Fibroblast of skin of right biceps (primary cell): ENCODE measurements around the gene BBS5.
A peak's percentile ranks its signal among the peaks of the same experiment; 100 is the strongest.
"Not testable (repeated sequence)": the region's sequence is repeated elsewhere in the genome, so short reads cannot be mapped to it uniquely, and the experiment has no call there.

ENCODE experiments used
- DNase-seq: peaks from one replicate; pipeline ENCODE4 v3.0.0-alpha.2; 2013

BBS5 gene

GRCh38 chr2:169479257-169480078 is at the start of gene BBS5:
Gene BBS5, plus strand, starts transcription at chr2:169479494. Its CDS starts 60 bp downstream, at chr2:169479554.
- DNase-seq: peak; percentile 83

DNA sequence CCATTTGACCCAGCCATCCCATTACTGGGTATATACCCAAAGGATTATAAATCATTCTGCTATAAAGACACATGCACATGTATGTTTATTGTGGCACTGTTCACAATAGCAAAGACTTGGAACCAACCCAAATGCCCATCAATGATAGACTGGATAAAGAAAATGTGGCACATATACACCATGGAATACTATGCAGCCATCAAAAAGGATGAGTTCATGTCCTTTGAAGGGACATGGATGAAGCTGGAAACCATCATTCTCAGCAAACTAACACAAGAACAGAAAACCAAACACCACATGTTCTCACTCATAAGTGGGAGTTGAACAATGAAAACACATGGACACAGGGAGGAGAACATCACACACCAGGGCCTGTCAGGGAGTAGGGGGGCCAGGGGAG is 47.5 kb upstream of the BBS5 start:
- DNase-seq: not testable (repeated sequence)

GRCh38 chr2:169434236-169434635 is 45.1 kb upstream of the BBS5 start:
- not testable (repeated sequence) for DNase-seq

- DNase-seq: no peak
These were observed 40.7 kb upstream of the BBS5 start for GRCh38 chr2:169438466-169439072.

- no peak for DNase-seq
These were observed 39.4 kb upstream of the BBS5 start for GRCh38 chr2:169439900-169440299.

DNA sequence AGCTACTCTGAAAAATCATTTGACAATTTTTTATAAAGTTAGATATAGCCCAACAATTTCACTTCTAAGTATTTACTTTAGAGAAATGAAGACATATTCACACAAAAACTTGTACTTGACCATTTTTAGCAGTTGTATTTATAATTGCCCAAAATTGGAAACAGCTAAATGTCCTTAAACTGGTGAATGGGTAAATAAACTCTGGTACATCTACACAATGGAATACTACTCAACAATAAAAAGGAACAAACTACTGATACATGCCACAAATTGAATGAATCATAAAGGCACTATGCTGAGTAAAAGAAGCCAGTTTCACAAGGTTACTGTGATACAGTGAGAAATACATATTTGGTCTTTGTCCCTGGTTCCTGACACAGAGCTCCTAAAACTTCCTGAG is 32.8 kb upstream of the BBS5 start:
- no peak for DNase-seq

DNA sequence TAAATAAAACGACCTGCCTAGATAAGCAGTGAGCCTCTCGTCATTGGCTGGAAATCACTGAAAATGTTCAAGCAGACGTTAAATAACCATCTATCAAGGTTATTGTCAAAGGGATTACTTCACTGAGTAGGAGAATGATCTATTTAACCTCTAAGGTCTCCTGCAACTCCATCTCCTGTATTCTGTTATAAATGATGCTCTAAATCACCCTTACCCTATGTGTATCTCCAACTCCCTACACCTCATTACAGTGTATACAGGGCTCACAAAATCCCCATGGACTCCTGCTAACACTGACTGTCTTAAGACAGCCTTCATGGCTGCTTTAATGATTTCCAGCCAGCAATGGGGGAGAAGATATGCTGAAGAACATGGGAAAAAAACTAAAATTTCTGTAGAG is 31.0 kb upstream of the BBS5 start:
- DNase-seq: no peak

DNA sequence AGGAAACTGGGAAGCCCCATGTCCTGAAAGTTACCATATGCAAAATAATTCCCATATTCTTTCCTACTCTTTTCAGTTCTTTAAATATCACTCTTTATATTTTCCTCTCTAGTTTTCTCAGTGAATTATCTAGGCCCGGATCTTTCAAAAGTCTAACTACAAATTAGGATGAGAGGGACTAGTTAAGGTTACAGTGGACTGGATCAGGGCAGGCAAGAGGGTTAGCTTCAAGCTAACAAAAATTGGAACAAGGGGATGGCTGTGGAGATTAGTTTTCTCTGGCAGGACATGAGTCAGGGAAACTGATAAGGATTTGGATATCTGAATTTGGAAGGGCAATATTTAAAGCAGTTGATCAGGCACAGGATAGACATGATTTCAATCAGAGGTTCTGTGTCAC is 30.4 kb upstream of the BBS5 start:
- no peak for DNase-seq

- DNase-seq: peak; percentile 28
These were observed 27.2 kb upstream of the BBS5 start for GRCh38 chr2:169452080-169452479.

DNA sequence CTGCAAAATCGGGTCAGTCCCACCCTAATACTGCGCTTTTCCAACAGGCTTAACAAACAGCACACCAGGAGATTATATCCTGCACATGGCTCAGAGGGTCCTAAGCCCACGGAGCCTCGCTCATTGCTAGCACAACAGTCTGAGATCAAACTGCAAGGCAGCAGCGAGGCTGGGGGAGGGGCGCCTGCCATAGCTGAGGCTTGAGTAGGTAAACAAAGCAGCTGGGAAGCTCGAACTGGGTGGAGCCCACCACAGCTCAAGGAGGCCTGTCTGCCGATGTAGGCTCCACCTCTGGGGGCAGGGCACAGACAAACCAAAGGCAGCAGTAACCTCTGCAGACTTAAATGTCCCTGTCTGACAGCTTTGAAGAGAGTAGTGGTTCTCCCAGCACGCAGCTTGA is 26.2 kb upstream of the BBS5 start:
- DNase-seq: not testable (repeated sequence)

- no peak for DNase-seq
These were observed 18.2 kb upstream of the BBS5 start for GRCh38 chr2:169461143-169461542.

DNA sequence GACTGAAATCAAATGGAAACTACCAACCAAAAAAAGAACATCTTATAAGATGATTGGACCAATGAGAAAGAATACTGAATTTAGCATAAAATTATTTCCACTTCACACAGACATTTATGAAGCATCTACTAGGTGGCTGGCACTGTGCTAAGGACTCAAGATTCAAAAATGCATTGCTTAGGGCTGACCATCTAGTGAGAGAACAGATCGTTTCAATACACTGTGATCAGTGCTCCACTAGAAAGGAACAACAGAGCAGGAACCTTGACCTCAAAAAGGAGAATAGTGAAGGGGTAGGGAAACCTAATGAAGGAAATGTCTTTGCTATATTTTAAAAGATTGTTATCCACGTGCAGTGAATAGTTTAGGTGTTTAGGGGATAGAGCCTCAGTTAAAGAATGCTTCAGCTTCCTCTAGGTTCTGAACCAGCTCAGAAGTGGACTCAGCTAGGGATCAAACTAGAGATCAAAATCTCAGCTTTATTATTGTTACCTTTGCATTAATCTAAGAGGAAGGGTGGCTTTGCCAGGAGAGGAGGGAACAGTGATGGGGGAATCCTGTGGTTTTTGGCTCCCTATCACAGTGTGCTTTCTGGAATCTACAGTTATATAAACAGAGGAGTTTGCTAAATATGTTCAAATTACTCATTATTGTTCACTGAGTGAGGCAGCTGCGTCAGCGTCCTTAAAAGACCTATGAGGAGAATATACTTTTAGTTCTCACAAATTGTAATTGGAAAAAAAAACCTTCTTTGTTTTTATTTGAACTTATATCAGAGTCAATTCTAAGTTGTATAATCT is 16.2 kb upstream of the BBS5 start:
- DNase-seq: peak; percentile 72

DNA sequence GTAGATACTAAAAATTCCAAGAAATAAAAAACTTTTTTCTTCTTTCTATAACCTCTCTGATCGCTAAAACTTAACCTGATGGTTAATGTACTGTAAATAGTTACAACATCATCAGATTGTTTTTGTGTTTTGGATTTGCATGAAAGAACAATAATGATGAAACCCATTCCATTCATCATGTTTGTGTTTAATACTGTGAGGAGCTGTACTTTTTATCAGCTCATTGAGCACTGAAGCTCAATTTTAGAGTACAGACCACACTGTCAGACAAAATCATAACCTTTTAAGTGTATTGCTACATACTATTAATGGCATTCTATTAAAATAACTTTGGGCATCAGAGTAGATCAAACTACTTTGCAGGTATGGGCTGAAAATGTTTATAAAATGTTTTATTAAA is 14.8 kb upstream of the BBS5 start:
- no peak for DNase-seq

DNA sequence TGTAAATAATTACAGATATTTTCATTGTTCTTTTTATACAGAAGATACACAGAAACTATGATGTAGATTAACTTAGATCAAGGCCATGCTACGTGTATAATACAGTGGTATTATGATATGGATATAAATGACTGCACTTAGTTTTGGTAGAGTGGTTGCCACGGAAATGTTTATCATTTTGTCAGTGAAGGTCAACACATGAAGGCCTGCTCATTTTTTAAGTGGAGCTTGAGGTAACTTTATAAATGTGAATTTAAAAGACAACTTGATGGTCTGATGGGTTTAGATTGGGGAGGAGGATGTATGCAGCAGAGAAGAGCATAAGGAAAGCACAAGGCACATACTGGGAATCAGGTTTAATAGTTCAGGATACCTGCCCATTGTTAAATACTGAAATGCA is 14.4 kb upstream of the BBS5 start:
- no peak for DNase-seq

GRCh38 chr2:169468841-169469240 is 10.5 kb upstream of the BBS5 start:
- DNase-seq: no peak

GRCh38 chr2:169469952-169470572 is 9.2 kb upstream of the BBS5 start:
- no peak for DNase-seq

- no peak for DNase-seq
These were observed 7.0 kb upstream of the BBS5 start for GRCh38 chr2:169472249-169472648.

GRCh38 chr2:169476459-169476858 is 2.8 kb upstream of the BBS5 start:
- peak; percentile 48 for DNase-seq

- DNase-seq: peak; percentile 4
These were observed 955 bp upstream of the BBS5 start for GRCh38 chr2:169478339-169478738.

- no peak for DNase-seq
These were observed 493 bp upstream of the BBS5 start for GRCh38 chr2:169478745-169479256.

GRCh38 chr2:169480079-169480465 is 778 bp downstream of the BBS5 start:
- DNase-seq: peak; percentile 13

DNA sequence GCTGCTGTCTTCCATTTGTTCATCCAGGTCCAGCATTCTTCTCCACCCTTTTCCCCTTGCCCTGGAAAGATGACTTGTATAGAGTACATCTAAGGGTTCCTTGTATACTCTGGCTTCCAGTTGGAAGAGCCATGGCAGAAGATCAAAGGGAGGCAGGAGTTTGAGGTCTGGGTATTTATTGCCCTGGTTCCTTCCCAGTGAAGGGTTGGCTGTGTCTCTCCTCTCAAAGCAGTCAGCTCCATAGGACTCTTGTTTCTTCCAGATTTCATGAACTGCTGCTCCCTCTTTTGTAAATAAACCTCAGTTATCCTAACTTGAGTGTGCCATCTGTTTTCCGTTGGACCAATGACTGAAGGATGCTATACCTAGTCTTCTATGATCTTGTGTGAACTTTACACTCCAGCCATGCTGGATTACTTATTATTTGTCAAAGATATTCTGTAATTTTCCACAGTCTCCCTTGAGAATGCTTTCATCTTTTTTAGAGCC is 6.4 kb downstream of the BBS5 start:
- DNase-seq: no peak

- no peak for DNase-seq
These were observed 7.2 kb downstream of the BBS5 start for GRCh38 chr2:169486487-169486886.
